Keratinocyte (primary cell): ENCODE results near the gene CNPY1. TPM values are rescaled to one million over a fixed set of nuclear protein-coding genes. Genes with fewer than 3 reads are reported as not detected.
A peak's percentile ranks its signal among the peaks of the same experiment; 100 is the strongest.

ENCODE experiments used
- DNase-seq: peaks from one replicate; pipeline ENCODE4 v3.0.0-alpha.2; 2011; ENCODE audit warnings: low read depth, missing footprints, low spot score
- FAIRE-seq: peaks from 2 replicates; lab custom pipeline; 2011; peaks lifted over from hg19 to GRCh38; lab: Jason Lieb, UNC
- H2AFZ ChIP-seq: 2 replicates; pipeline ENCODE4 v1.6.0; 2012; ENCODE audit warnings: low read length, control low read depth, inconsistent platforms; ENCODE audit not compliant: control insufficient read depth
- H3K27ac ChIP-seq: 2 replicates; pipeline ENCODE4 v1.5.1; 2011; ENCODE audit warnings: low read length; ENCODE audit not compliant: control insufficient read depth, insufficient read depth
- H3K27me3 ChIP-seq: 3 replicates; pipeline ENCODE4 v1.6.0; 2011; ENCODE audit warnings: low read length; ENCODE audit not compliant: control insufficient read depth, insufficient read depth; ENCODE audit errors: extremely low read depth
- H3K36me3 ChIP-seq, 2 experiments: 2 replicates in 1 of 2; 3 replicates in 1 of 2; pipeline ENCODE4 v1.5.1; 2011; ENCODE audit warnings: low read length in 2 of 2, mild to moderate bottlenecking in 1 of 2; ENCODE audit not compliant: control insufficient read depth in 2 of 2, insufficient read depth in 2 of 2; ENCODE audit errors: extremely low read depth in 1 of 2
- H3K4me1 ChIP-seq: 3 replicates; pipeline ENCODE4 v1.5.1; 2011; ENCODE audit warnings: low read length; ENCODE audit not compliant: control insufficient read depth, insufficient read depth; ENCODE audit errors: extremely low read depth
- H3K4me2 ChIP-seq: 3 replicates; pipeline ENCODE4 v1.6.0; 2011; ENCODE audit warnings: low read depth, low read length; ENCODE audit not compliant: control insufficient read depth, insufficient read depth; ENCODE audit errors: extremely low read depth
- H3K4me3 ChIP-seq, 3 experiments: fragments of 200-600 bp in 1 of 3; sonication (generic) in 1 of 3; 2 replicates in 2 of 3; 3 replicates in 1 of 3; pipeline ENCODE4 v1.5.1; 2011 to 2016; ENCODE audit warnings: low read length in 3 of 3, mild to moderate bottlenecking in 3 of 3, control low read depth in 2 of 3, inconsistent platforms in 1 of 3, low read depth in 1 of 3, mixed read lengths in 1 of 3, mixed run types in 1 of 3, moderate library complexity in 1 of 3; ENCODE audit not compliant: control insufficient read depth in 2 of 3, insufficient read depth in 2 of 3; ENCODE audit errors: extremely low read depth in 1 of 3
- H3K79me2 ChIP-seq: 2 replicates; pipeline ENCODE4 v1.6.0; 2012; ENCODE audit warnings: low read length; ENCODE audit not compliant: control insufficient read depth, insufficient read depth
- H3K9ac ChIP-seq: 3 replicates; pipeline ENCODE4 v1.6.0; 2011; ENCODE audit warnings: low read length; ENCODE audit not compliant: control insufficient read depth, insufficient read depth; ENCODE audit errors: extremely low read depth
- H3K9me1 ChIP-seq: 3 replicates; pipeline ENCODE4 v1.6.0; 2011; ENCODE audit warnings: low read length; ENCODE audit not compliant: control insufficient read depth, insufficient read depth; ENCODE audit errors: extremely low read depth
- H3K9me3 ChIP-seq: 2 replicates; pipeline ENCODE4 v1.5.1; 2012; ENCODE audit warnings: low read depth, low read length; ENCODE audit not compliant: control insufficient read depth
- H4K20me1 ChIP-seq: 3 replicates; pipeline ENCODE4 v1.6.0; 2011; ENCODE audit warnings: low read length; ENCODE audit not compliant: control insufficient read depth, insufficient read depth; ENCODE audit errors: extremely low read depth
- CTCF ChIP-seq, 3 experiments: IDR thresholded peaks in 1 of 3; conservative IDR thresholded peaks in 1 of 3; optimal IDR thresholded peaks in 1 of 3; 2 replicates in 2 of 3; 3 replicates in 1 of 3; pipeline versions ENCODE3 to v1.5.1; 2011; ENCODE audit warnings: low read length in 3 of 3, mild to moderate bottlenecking in 3 of 3, moderate library complexity in 2 of 3, control low read depth in 1 of 3, inconsistent platforms in 1 of 3; ENCODE audit not compliant: insufficient read depth in 2 of 3; ENCODE audit errors: extremely low read depth in 1 of 3
- EZH2 ChIP-seq: IDR thresholded peaks from one replicate; pipeline ENCODE4 v1.6.1; 2012; ENCODE audit warnings: inconsistent platforms, mild to moderate bottlenecking, low read length, moderate library complexity
- dilution Hi-C: fragments of 300-500 bp; cut with MboI; formaldehyde crosslinking; loops from one replicate; pipeline ENCODE4 v1.7.0; 2020; ENCODE audit warnings: low sequenced_read_pairs; ENCODE audit not compliant: extremely low pct_ligation_motif_present
- polyA plus RNA-seq, 5 experiments: library from polyadenylated mRNA; depleted of rRNA in 3 of 5; stranded (reverse) in 3 of 5; stranded (forward) in 1 of 5; unstranded in 1 of 5; fragments of >200 nt; gene quantifications; 1 replicate in 1 of 5; 2 replicates in 3 of 5; 3 replicates in 1 of 5; pipeline versions ENCODE4 v1.2.1 to v1.2.3, GENCODE V29; 2011 to 2012; ENCODE audit warnings: missing spikeins in 2 of 5, low read depth in 1 of 5, low replicate concordance in 1 of 5

CNPY1 gene
- polyA plus RNA-seq, 1 donor (not counting 4 experiments of a cell fraction or from before 2014, with no cell fraction given), result not detected

GRCh38 chr7:155532792-155533119 lies 13.6 kb downstream of the CNPY1 start:
- no peaks in the 10 kb centered on the region for H4K20me1 ChIP-seq
- no peaks in the 10 kb centered on the region for H3K36me3 ChIP-seq
- DNase-seq (no peak), FAIRE-seq (no peak)
- dilution Hi-C loops, result no loop called here
- H3K9ac ChIP-seq, result no peak overlapping the region
- H3K4me3 ChIP-seq, result no peak overlapping the region
- peaks cover 6% of the 10 kb centered on the region for H3K4me1 ChIP-seq
- no peaks in the 10 kb centered on the region for H3K9me3 ChIP-seq
- H3K9me1 ChIP-seq, result no peaks in the 10 kb centered on the region
- H2AFZ ChIP-seq, result no peak overlapping the region
- peak overlapping the region; percentile 25 for H3K4me2 ChIP-seq
- no peak for TF ChIP-seq EZH2
- TF ChIP-seq CTCF (optimal IDR thresholded peaks at IDR 0.05 in 1 of 3, IDR thresholded peaks at IDR 0.05 in 1 of 3, conservative IDR thresholded peaks at IDR 0.05 in 1 of 3; ENCODE audit: extremely low read depth in 1 of 3, insufficient read depth in 2 of 3, low read length in 3 of 3), result no peak
- H3K27me3 ChIP-seq, result peaks cover 49% of the 10 kb centered on the region
- H3K79me2 ChIP-seq, result no peaks in the 10 kb centered on the region
- no peak overlapping the region for H3K27ac ChIP-seq

DNA sequence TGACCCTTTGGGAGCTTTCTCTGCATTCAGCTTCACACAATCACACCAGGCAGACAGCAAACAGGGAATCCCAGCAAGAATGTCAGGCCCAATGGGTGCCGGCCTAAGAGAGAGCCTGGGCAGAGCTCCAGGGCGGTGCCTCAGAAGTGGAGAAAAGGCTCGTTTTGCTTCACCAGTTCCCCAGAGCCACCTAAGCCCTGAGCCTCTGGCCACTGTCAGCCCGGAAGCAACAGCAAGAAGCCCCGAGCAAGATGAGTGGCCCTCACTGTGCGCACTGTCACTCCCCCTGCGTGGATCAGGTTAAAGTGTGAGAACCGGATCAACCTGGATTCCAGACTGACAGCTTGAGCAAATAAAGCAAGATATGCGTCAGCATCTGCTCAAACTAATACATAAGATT lies 14.7 kb downstream of the CNPY1 start:
- Histone ChIP-seq H3K4me1 (peaks cover 6% of the 10 kb centered on the region), H2AFZ (no peak overlapping the region), H3K4me2 (no peak overlapping the region), H3K27me3 (peaks cover 49% of the 10 kb centered on the region), H3K9me1 (no peaks in the 10 kb centered on the region), H3K27ac (no peak overlapping the region), H3K4me3 (no peak overlapping the region), H3K79me2 (no peaks in the 10 kb centered on the region), H3K9me3 (no peaks in the 10 kb centered on the region), H3K36me3 (no peaks in the 10 kb centered on the region), H4K20me1 (no peaks in the 10 kb centered on the region), H3K9ac (no peak overlapping the region)
- DNase-seq (no peak), FAIRE-seq (no peak)
- TF ChIP-seq EZH2 (peak; percentile 30), CTCF (optimal IDR thresholded peaks at IDR 0.05 in 1 of 3, IDR thresholded peaks at IDR 0.05 in 1 of 3, conservative IDR thresholded peaks at IDR 0.05 in 1 of 3; ENCODE audit: extremely low read depth in 1 of 3, insufficient read depth in 2 of 3, low read length in 3 of 3) (no peak)
- dilution Hi-C loops, result no loop called here
